ENCODE data around the gene PIWIL1.

Gene PIWIL1

DNA sequence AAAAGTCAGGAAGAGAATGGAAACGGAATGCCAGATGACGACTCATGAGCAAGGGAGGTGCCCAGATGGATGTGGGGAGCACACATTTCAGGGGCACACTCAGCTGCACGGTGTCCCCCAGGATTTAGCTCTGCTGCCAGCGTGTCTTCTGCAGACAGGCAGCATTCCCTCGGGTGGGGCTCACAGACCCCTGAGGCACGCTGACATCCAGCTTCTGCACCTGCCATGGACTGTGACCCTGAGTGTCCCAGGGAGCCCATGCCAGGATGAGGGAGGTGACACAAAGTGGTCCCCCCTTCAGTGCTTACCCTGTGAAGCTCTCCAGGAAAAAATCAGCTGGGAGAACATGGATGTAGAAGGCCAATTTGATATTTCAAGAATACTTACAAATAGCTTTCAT lies 84.2 kb downstream of the PIWIL1 start:
- no peak overlapping the region for H3K4me3 ChIP-seq (ENCODE audit: low read length in 2 of 2)
- no peaks in the 10 kb centered on the region for H3K36me3 ChIP-seq (ENCODE audit: control insufficient read depth in 2 of 2, insufficient read depth in 2 of 2, low read length in 2 of 2)
- H3K27ac ChIP-seq (ENCODE audit: low read depth in 2 of 2, low read length in 2 of 2): no peak overlapping the region
- H3K9me3 ChIP-seq (ENCODE audit: control insufficient read depth in 2 of 2, low read length in 2 of 2): no peaks in the 10 kb centered on the region
- H3K9ac ChIP-seq (ENCODE audit: low read depth in 1 of 2, low read length in 2 of 2): no peak overlapping the region
- no peaks in the 10 kb centered on the region for H3K27me3 ChIP-seq (ENCODE audit: control insufficient read depth in 2 of 2, insufficient read depth in 2 of 2, low read length in 2 of 2)
- H3K4me1 ChIP-seq (ENCODE audit: control insufficient read depth in 2 of 2, insufficient read depth in 2 of 2, low read length in 2 of 2): no peaks in the 10 kb centered on the region
